HG02938 (cell line): ENCODE data around the gene FAM78A.
A peak's percentile ranks its signal among the peaks of the same experiment; 100 is the strongest.

Experiments
- ATAC-seq: cut with Tn5 transposase; IDR thresholded peaks from one replicate; pipeline ENCODE4 v1.9.1; 2021; ENCODE audit warnings: mild to moderate bottlenecking, moderate library complexity; ENCODE audit not compliant: unreplicated experiment

Gene FAM78A

DNA sequence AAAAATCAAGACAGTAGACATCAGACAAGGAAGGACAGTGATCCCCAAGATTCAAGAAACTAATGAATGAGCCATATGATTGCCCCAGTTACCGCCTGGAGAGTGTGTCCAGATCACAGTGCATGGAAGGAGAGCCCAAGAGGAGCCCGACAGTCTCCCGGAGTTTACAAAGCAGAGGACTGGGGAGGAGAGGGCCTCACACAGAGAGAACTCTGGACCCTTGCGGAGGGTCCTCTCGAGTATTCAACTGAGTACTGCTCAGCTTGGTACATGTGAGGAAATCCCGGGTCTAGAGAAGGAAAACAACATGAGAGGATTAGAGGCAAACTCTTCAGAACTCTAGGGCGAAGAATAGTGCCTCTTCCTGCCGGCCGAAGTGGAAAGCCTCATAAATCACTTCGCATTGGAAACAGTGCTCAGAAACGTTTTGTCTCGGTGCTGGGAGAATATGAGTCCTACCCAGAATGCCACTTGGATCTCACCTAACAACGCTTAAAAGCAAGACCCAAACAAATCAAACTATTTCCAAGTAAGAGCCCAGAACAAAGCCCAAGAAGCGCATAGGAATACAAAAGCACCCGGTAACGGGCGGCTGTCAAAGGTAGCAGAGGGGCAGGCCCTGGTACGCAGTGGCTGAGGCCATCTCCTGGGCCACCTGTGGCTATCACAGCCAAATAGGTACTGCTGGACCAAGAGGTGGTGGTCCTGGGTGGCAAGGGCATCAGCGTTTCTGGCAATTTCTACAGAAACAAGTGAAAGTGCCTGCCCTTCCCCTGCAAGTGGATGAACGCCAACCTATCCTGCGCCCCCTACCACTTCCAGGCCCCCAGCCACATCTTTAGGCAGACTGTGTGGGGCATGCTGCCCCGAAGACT lies 36.0 kb downstream of the FAM78A start:
- no peak for ATAC-seq

- ATAC-seq = no peak
These were observed 36.9 kb downstream of the FAM78A start for GRCh38 chr9:131239161-131239975.

GRCh38 chr9:131238402-131239021 lies 37.8 kb downstream of the FAM78A start:
- ATAC-seq = peak; percentile 5

DNA sequence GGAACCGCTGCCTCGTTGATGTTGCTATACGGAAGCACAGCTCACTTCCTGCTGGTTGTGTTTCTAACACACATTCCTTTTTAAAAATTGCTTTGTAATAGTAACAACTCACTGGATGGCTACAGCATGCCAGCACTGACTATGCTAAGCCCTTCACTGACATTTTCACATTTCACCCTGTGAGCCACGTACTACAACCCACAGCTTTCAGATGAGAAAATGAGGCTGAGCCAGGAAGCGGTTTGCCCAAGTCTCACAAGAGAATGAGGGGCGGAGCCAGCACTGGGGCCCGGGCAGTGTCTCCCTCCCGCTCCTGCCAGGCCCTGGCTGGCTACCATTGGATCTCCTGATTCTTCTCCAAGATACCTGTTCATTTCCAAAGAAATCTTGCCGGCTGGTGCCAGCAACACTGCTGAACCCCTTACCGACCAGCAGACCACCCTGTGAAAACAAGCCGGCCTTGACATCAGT lies 38.3 kb downstream of the FAM78A start:
- peak; percentile 74 for ATAC-seq

- ATAC-seq = no peak
These were observed 39.0 kb downstream of the FAM78A start for GRCh38 chr9:131237291-131237690.

- no peak for ATAC-seq
These were observed 39.5 kb downstream of the FAM78A start for GRCh38 chr9:131236761-131237160.

GRCh38 chr9:131236161-131236560 lies 40.1 kb downstream of the FAM78A start:
- ATAC-seq = no peak

DNA sequence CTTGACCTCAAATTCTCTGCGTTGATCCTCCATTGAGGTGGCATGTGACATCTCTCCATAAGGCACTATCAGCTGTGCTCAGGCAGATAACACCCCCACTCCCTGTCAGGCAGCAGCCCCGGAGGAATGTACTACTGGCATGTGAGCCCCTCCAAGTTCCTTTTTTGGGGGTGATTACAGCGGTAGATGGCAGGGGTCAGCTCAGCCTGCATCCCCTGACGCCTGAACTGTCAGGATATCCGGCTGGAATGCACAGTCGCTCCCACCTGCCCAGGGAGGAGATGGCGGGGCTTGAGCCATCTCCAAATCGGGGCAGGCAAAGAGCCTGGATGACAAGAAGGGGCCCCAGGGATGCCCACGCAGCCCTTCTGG lies 40.8 kb downstream of the FAM78A start:
- no peak for ATAC-seq

GRCh38 chr9:131234799-131235479 lies 41.4 kb downstream of the FAM78A start:
- ATAC-seq = no peak

- ATAC-seq = no peak
These were observed 42.3 kb downstream of the FAM78A start for GRCh38 chr9:131233995-131234394.

- ATAC-seq = no peak
These were observed 42.8 kb downstream of the FAM78A start for GRCh38 chr9:131233556-131233955.

- no peak for ATAC-seq
These were observed 47.3 kb downstream of the FAM78A start for GRCh38 chr9:131228988-131229387.

- ATAC-seq = no peak
These were observed 48.3 kb downstream of the FAM78A start for GRCh38 chr9:131227959-131228460.

GRCh38 chr9:131227112-131227958 lies 49.0 kb downstream of the FAM78A start:
- ATAC-seq = no peak

GRCh38 chr9:131226226-131226625 lies 50.1 kb downstream of the FAM78A start:
- no peak for ATAC-seq

DNA sequence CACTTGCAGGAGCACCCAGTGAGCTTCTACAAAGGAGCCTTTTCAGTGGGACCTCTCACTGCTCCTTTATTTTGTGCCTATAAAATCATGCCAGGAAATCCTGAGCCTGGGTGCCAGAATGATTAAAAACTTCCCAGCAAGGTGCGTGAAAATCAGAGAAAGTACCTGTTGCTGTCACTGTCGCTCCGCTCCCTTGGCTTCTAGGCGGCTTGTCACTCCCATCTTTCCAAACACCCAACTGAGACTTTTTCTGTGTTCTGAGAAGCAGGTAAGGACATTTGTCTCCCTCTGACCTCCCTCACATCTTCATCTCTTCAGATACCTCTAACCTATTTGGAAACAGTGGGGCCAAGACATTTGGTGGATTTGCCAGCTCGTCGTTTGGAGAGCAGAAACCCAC lies 53.9 kb downstream of the FAM78A start:
- ATAC-seq = no peak

DNA sequence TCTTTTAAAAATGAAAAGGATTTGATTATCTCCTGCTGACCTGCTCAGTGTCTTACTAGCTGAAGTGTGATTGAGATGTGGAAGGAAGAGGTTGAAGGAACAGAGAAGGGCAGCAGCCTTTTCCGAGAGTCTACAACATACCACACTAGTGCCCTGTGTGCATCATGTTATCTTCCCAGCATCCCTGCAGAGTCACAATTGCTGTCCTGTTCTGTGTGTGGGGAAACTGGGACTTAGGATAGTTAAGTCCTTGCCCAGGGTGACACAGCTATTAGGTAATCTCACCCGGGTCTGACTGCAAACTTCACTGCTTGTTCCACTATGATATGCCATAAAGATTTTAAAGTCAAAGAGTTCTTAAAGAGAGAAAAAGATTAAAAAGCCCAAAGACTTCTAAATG lies 55.8 kb downstream of the FAM78A start:
- ATAC-seq = no peak

DNA sequence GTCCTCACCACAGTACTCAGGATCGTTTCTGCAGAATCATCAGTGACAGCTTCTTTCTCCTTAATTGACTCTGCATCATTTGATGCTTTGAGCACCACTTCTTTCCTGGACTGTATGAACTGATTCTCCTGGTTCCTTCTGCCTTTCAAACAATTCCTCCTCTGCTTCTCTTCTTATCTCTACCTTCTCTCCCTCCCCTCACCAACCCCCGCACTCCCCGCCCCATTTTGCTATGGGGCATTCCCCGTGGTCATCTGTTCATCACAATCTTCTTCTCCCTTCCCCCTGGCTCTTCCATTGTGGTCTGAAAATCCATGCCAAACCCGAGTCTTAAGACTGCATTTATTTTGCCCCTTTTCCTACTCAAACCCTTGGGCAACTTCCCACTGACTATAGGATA lies 57.9 kb downstream of the FAM78A start:
- no peak for ATAC-seq

GRCh38 chr9:131217331-131218031 lies 58.8 kb downstream of the FAM78A start:
- no peak for ATAC-seq
